ENCODE measurements around the gene RDH16. TPM values are rescaled to one million over a fixed set of nuclear protein-coding genes. Genes with fewer than 3 reads are reported as not detected.
"Not testable (repeated sequence)": the region's sequence is repeated elsewhere in the genome, so short reads cannot be mapped to it uniquely, and the experiment has no call there.

Gene RDH16
- total and polyA plus RNA-seq, 4 donors = 0.11 to 0.68 (median 0.38) TPM

GRCh38 chr12:56987551-56988053 is 30.2 kb upstream of the RDH16 start:
- Histone ChIP-seq H3K27me3 (ENCODE audit: control insufficient read depth in 3 of 3, insufficient read depth in 3 of 3, low read length in 2 of 3) (no peaks in the 10 kb centered on the region), H3K36me3 (ENCODE audit: control insufficient read depth in 4 of 4, insufficient read depth in 4 of 4, low read length in 4 of 4) (no peaks in the 10 kb centered on the region), H3K4me1 (ENCODE audit: control insufficient read depth in 5 of 5, insufficient read depth in 5 of 5, low read length in 5 of 5) (peaks cover 0 to 13% (median 10%) of the 10 kb centered on the region in 5 donors), H3K9ac (ENCODE audit: insufficient read depth in 1 of 2, low read length in 2 of 2) (no peak overlapping the region), H3K4me3 (no peak overlapping the region), H3K27ac (ENCODE audit: low read depth in 1 of 2, low read length in 1 of 2) (no peak overlapping the region), H3K9me3 (ENCODE audit: control insufficient read depth in 4 of 4, insufficient read depth in 3 of 4, low read length in 3 of 4) (no peaks in the 10 kb centered on the region)
- ATAC-seq (ENCODE audit: insufficient read depth, low FRiP score) (peak; percentile 86), DNase-seq (peak; percentile 84 to 86 (median 85))
- 22 to 28% methylated on average over 11 of the region's 11 CpGs for WGBS, 2 donors
- TF ChIP-seq CTCF (IDR thresholded peaks at IDR 0.05; ENCODE audit: control extremely low read depth, extremely low read depth) = peak; percentile 93

- ATAC-seq (ENCODE audit: insufficient read depth, low FRiP score) (no peak), DNase-seq (no peak)
- TF ChIP-seq CTCF (IDR thresholded peaks at IDR 0.05; ENCODE audit: control extremely low read depth, extremely low read depth) = no peak
- Histone ChIP-seq H3K36me3 (ENCODE audit: control insufficient read depth in 4 of 4, insufficient read depth in 4 of 4, low read length in 4 of 4) (no peaks in the 10 kb centered on the region), H3K27me3 (ENCODE audit: control insufficient read depth in 3 of 3, insufficient read depth in 3 of 3, low read length in 2 of 3) (no peaks in the 10 kb centered on the region), H3K9me3 (ENCODE audit: control insufficient read depth in 4 of 4, insufficient read depth in 3 of 4, low read length in 3 of 4) (no peaks in the 10 kb centered on the region), H3K4me3 (no peak overlapping the region), H3K9ac (ENCODE audit: insufficient read depth in 1 of 2, low read length in 2 of 2) (no peak overlapping the region), H3K27ac (ENCODE audit: low read depth in 1 of 2, low read length in 1 of 2) (no peak overlapping the region), H3K4me1 (ENCODE audit: control insufficient read depth in 5 of 5, insufficient read depth in 5 of 5, low read length in 5 of 5) (peaks cover 0 to 13% (median 10%) of the 10 kb centered on the region in 5 donors)
Observed at GRCh38 chr12:56987011-56987410, 29.6 kb upstream of the RDH16 start.

GRCh38 chr12:56985714-56986113 is 28.3 kb upstream of the RDH16 start:
- DNase-seq; H3K27ac ChIP-seq (ENCODE audit: low read depth in 1 of 2, low read length in 1 of 2); H3K27me3 ChIP-seq (ENCODE audit: control insufficient read depth in 3 of 3, insufficient read depth in 3 of 3, low read length in 2 of 3); H3K36me3 ChIP-seq (ENCODE audit: control insufficient read depth in 4 of 4, insufficient read depth in 4 of 4, low read length in 4 of 4); H3K4me3 ChIP-seq; H3K9ac ChIP-seq (ENCODE audit: insufficient read depth in 1 of 2, low read length in 2 of 2); H3K9me3 ChIP-seq (ENCODE audit: control insufficient read depth in 4 of 4, insufficient read depth in 3 of 4, low read length in 3 of 4): not testable (repeated sequence)
- peak; percentile 62 for ATAC-seq (ENCODE audit: insufficient read depth, low FRiP score)
- H3K4me1 ChIP-seq (ENCODE audit: control insufficient read depth in 5 of 5, insufficient read depth in 5 of 5, low read length in 5 of 5) = peaks cover 0 to 11% (median 4%) of the 10 kb centered on the region in 5 donors
- 60 to 85% methylated on average over 4 to 5 of the region's 6 CpGs for WGBS, 2 donors

- Histone ChIP-seq H3K27me3 (ENCODE audit: control insufficient read depth in 3 of 3, insufficient read depth in 3 of 3, low read length in 2 of 3) (no peaks in the 10 kb centered on the region), H3K27ac (ENCODE audit: low read depth in 1 of 2, low read length in 1 of 2) (no peak overlapping the region), H3K4me1 (ENCODE audit: control insufficient read depth in 5 of 5, insufficient read depth in 5 of 5, low read length in 5 of 5) (peaks cover 0 to 6% (median 4%) of the 10 kb centered on the region in 5 donors), H3K4me3 (no peak overlapping the region), H3K9ac (ENCODE audit: insufficient read depth in 1 of 2, low read length in 2 of 2) (no peak overlapping the region), H3K9me3 (ENCODE audit: control insufficient read depth in 4 of 4, insufficient read depth in 3 of 4, low read length in 3 of 4) (no peaks in the 10 kb centered on the region), H3K36me3 (ENCODE audit: control insufficient read depth in 4 of 4, insufficient read depth in 4 of 4, low read length in 4 of 4) (no peaks in the 10 kb centered on the region)
- ATAC-seq (ENCODE audit: insufficient read depth, low FRiP score) (no peak), DNase-seq (no peak)
- 81 to 98% methylated on average over 4 of the region's 4 CpGs for WGBS, 2 donors
- TF ChIP-seq CTCF (IDR thresholded peaks at IDR 0.05; ENCODE audit: control extremely low read depth, extremely low read depth) = no peak
Observed at GRCh38 chr12:56983386-56983785, 26.0 kb upstream of the RDH16 start.

GRCh38 chr12:56982578-56983236 is 25.3 kb upstream of the RDH16 start:
- 92 to 96% methylated on average over 3 of the region's 3 CpGs for WGBS, 2 donors
- not testable (repeated sequence) for H3K9ac ChIP-seq (ENCODE audit: insufficient read depth in 1 of 2, low read length in 2 of 2); ATAC-seq (ENCODE audit: insufficient read depth, low FRiP score); DNase-seq; H3K27me3 ChIP-seq (ENCODE audit: control insufficient read depth in 3 of 3, insufficient read depth in 3 of 3, low read length in 2 of 3); H3K4me1 ChIP-seq (ENCODE audit: control insufficient read depth in 5 of 5, insufficient read depth in 5 of 5, low read length in 5 of 5); H3K9me3 ChIP-seq (ENCODE audit: control insufficient read depth in 4 of 4, insufficient read depth in 3 of 4, low read length in 3 of 4); H3K36me3 ChIP-seq (ENCODE audit: control insufficient read depth in 4 of 4, insufficient read depth in 4 of 4, low read length in 4 of 4); H3K27ac ChIP-seq (ENCODE audit: low read depth in 1 of 2, low read length in 1 of 2); H3K4me3 ChIP-seq

All from lung (tissue), 12 donors.